HTERT RPE-1 (cell line): ENCODE data around the gene ZNF804A.

Experiments used
- in situ Hi-C: fragments of 300-500 bp; cut with MboI; formaldehyde crosslinking; loops from 4 replicates; pipeline ENCODE4 v1.14.3; 2020; ENCODE audit warnings: low sequenced_read_pairs

ZNF804A gene

DNA sequence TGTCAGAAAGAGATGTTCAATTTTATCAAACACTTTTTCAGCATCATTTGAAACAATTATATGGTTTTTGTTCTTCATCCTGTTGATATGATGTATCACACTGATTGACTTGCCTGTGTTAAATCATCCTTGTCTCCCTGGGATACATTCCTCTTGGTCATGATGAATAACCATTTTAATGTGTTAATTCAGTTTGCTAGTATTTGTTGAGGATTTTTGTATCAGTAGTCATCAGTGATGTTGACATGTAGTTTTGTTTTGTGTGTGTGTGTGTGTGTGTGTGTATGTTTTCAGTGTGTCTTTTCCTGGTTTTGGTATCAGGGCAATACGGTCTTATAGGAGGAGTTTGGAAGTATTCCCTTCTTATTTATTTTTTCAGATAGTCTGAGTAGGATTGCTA, 325.4 kb downstream of the ZNF804A start:
- in situ Hi-C loops: no loop called here

DNA sequence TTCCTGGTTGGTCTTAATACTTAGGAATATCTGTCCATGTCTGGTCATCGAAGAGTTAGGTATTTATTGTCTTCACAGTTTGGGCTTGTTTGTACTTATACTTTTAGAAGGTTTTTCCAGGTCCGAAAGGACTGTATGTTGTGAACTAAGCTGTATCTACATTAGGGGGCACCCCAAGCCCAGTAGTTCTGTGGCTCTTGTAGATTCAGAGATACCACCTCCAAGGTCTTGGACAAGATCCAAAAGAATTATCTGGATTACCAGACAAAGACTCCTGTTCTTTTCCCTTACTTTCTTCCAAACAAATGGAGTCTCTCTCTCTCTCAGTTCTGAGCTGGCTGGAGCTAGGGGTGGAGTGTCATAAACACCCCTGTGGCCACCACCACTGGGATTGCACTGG, 328.7 kb downstream of the ZNF804A start:
- in situ Hi-C loops: no loop called here

DNA sequence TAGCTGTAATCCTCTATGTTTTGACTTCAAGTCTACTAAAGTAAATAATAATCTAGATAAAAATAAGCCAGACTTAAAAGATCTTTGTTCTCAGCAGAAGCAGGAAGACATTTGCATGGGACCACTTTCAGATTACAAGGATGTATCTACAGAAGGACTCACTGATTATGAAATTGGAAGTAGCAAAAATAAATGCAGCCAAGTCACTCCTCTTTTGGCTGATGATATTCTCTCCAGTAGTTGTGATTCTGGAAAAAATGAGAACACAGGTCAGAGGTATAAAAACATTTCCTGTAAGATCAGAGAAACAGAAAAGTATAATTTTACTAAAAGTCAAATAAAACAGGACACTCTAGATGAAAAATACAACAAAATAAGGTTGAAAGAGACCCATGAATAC, 338.4 kb downstream of the ZNF804A start:
- in situ Hi-C loops: no loop called here

DNA sequence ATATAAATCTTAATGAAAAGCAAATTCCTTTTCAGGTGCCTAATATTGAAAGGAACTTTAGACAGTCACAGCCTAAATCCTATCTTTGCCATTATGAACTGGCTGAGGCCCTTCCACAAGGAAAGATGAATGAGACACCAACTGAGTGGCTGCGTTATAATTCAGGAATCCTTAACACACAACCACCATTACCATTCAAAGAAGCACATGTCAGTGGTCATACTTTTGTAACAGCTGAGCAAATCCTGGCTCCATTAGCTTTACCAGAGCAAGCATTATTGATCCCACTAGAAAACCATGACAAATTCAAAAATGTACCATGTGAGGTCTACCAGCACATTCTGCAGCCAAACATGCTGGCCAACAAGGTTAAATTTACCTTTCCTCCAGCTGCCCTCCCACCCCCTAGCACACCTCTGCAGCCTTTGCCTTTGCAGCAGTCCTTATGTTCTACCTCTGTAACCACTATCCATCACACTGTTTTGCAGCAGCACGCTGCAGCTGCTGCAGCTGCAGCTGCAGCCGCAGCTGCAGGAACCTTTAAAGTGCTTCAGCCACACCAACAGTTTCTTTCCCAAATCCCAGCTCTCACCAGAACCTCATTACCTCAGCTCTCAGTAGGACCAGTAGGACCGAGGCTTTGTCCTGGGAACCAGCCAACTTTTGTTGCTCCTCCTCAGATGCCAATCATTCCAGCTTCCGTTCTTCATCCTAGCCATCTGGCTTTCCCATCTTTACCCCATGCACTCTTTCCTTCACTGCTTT, 340.1 kb downstream of the ZNF804A start:
- in situ Hi-C loops: no loop called here

DNA sequence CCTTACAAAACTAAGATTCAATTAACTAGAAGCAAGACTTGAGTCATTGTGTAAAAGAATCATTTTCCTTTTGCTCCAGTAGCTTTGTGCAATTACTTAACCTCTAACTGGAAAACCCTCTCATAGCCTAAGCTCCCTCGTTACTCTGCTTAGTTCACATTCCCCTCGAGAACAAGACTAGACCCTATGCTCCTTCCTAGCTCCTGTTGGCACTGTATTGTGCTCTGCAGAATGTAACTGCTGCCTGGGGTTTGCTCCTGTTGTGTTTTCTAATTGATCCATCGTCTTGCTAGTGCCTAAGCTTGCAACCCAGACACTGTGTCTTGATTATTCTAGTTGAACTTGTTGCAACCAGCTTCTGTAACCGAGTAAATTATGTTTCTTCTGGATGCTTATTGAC, 347.0 kb downstream of the ZNF804A start:
- in situ Hi-C loops: no loop called here

DNA sequence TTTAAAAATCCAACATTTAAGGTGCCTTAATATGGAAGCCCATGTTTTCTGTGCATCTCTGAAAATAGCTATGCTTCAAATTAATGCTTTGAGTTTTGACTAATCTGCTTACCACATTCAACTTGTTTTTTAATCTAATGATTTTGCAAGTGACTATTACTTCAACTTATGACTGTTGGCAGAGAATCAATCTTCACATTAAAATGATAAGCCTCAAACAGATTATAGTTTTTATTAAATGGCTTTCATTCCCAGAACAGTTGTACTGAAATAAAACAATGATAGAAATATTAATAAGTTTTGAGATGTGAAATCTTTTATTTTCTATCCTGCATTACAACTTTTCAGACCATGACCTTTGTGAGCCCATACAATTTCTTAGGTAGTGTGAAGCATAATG, 347.5 kb downstream of the ZNF804A start:
- in situ Hi-C loops: no loop called here

DNA sequence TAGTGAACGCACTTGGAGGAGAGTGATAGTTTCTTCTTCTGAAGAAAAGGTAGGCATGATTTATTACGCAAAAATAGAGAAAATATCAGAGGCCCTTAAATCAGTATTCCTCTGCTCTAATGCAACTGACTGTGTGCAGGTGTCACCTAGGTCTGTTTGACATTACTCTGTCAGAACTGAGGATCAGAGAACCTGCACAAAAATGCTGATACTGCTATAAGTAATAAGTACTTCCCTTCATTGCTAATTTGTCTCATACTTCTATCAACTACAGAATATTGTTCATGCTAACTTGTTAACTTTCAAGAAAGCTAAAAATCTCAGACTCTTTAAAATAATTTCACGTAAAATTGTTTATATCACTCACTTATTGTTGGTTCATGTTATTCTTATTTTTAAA, 358.5 kb downstream of the ZNF804A start:
- in situ Hi-C loops: no loop called here

DNA sequence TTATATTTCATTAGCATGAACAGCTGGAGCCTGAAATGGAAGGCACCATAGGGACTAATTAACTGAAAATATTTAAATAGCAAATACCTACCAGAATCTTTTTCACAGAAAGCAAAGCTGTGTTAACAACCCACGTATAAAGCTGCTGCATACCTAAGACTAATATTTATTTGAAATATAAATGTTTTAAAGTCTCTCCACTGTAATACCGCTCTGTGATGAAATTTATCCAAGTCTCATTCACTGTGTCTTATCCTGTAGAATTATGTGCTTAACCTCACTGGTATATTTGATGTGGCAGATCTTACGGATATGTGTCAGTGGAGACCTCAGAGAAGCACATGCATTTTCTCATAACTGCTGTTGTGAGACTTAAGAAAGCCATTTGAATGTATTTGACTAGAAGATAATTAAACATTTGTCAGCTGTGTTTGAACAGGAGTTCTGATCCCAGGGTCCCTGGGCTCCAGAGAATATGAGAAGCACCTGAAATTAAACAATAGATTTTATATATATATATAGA, 373.3 kb downstream of the ZNF804A start:
- in situ Hi-C loops: no loop called here
